ENCODE data around the gene RNF145.

RNF145 gene

GRCh38 chr5:159157552-159157951, 51.8 kb downstream of the RNF145 start:
- H3K4me3 ChIP-seq (ENCODE audit: low read depth, low read length): no peak overlapping the region
- in situ Hi-C loops (cut with HindIII; ENCODE audit: low sequenced_read_pairs): no loop called here
- TF ChIP-seq, protein P1, sequence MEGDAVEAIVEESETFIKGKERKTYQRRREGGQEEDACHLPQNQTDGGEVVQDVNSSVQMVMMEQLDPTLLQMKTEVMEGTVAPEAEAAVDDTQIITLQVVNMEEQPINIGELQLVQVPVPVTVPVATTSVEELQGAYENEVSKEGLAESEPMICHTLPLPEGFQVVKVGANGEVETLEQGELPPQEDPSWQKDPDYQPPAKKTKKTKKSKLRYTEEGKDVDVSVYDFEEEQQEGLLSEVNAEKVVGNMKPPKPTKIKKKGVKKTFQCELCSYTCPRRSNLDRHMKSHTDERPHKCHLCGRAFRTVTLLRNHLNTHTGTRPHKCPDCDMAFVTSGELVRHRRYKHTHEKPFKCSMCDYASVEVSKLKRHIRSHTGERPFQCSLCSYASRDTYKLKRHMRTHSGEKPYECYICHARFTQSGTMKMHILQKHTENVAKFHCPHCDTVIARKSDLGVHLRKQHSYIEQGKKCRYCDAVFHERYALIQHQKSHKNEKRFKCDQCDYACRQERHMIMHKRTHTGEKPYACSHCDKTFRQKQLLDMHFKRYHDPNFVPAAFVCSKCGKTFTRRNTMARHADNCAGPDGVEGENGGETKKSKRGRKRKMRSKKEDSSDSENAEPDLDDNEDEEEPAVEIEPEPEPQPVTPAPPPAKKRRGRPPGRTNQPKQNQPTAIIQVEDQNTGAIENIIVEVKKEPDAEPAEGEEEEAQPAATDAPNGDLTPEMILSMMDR (IDR thresholded peaks at IDR 0.05; ENCODE audit: low read depth, low read length, missing control alignments): no peak
- no peak for DNase-seq (ENCODE audit: low read depth)

- in situ Hi-C loops (cut with HindIII; ENCODE audit: low sequenced_read_pairs): no loop called here
- DNase-seq (ENCODE audit: low read depth): peak; percentile 75
- TF ChIP-seq, protein P1 (IDR thresholded peaks at IDR 0.05; ENCODE audit: low read depth, low read length, missing control alignments): peak; percentile 76
- H3K4me3 ChIP-seq (ENCODE audit: low read depth, low read length): no peak overlapping the region
These were observed 52.7 kb downstream of the RNF145 start for GRCh38 chr5:159156426-159157238.

- no peak overlapping the region for H3K4me3 ChIP-seq (ENCODE audit: low read depth, low read length)
- in situ Hi-C loops (cut with HindIII; ENCODE audit: low sequenced_read_pairs): no loop called here
- DNase-seq (ENCODE audit: low read depth): no peak
- TF ChIP-seq, protein P1 (IDR thresholded peaks at IDR 0.05; ENCODE audit: low read depth, low read length, missing control alignments): no peak
These were observed 53.4 kb downstream of the RNF145 start for GRCh38 chr5:159155960-159156359.

GRCh38 chr5:159152876-159153275, 56.5 kb downstream of the RNF145 start:
- DNase-seq (ENCODE audit: low read depth): no peak
- no peak overlapping the region for H3K4me3 ChIP-seq (ENCODE audit: low read depth, low read length)
- TF ChIP-seq, protein P1 (IDR thresholded peaks at IDR 0.05; ENCODE audit: low read depth, low read length, missing control alignments): no peak
- in situ Hi-C loops (cut with HindIII; ENCODE audit: low sequenced_read_pairs): no loop called here

- TF ChIP-seq, protein P1 (IDR thresholded peaks at IDR 0.05; ENCODE audit: low read depth, low read length, missing control alignments): no peak
- H3K4me3 ChIP-seq (ENCODE audit: low read depth, low read length): no peak overlapping the region
- in situ Hi-C loops (cut with HindIII; ENCODE audit: low sequenced_read_pairs): no loop called here
These were observed 60.3 kb downstream of the RNF145 start for GRCh38 chr5:159149085-159149484.

GRCh38 chr5:159147976-159148375, 61.4 kb downstream of the RNF145 start:
- no peak overlapping the region for H3K4me3 ChIP-seq (ENCODE audit: low read depth, low read length)
- in situ Hi-C loops (cut with HindIII; ENCODE audit: low sequenced_read_pairs): no loop called here
- DNase-seq (ENCODE audit: low read depth): no peak
- TF ChIP-seq, protein P1 (IDR thresholded peaks at IDR 0.05; ENCODE audit: low read depth, low read length, missing control alignments): no peak

More at GRCh38 chr5:159149085-159149484, 60.3 kb downstream of the RNF145 start:
- DNase-seq (ENCODE audit: low read depth): no peak

Measured in astrocyte of the cerebellum (primary cell).